Nephron (organoid): Measurements from ENCODE around the gene RING1.

ENCODE experiments used
- H3K27ac Mint-ChIP-seq, 3 experiments: 2 replicates each; pipeline ENCODE4 v1.8.0; 2020; ENCODE audit warnings: mixed read lengths in 3 of 3, mild to moderate bottlenecking in 2 of 3, moderate library complexity in 1 of 3
- H3K27me3 Mint-ChIP-seq: 2 replicates; pipeline ENCODE4 v1.8.0; 2021; ENCODE audit warnings: low read depth, mild to moderate bottlenecking, moderate library complexity, mixed read lengths
- H3K36me3 Mint-ChIP-seq: 2 replicates; pipeline ENCODE4 v1.8.0; 2020; ENCODE audit warnings: low read depth, mixed read lengths
- H3K4me1 Mint-ChIP-seq: 2 replicates; pipeline ENCODE4 v1.8.0; 2020; ENCODE audit warnings: mixed read lengths
- H3K4me3 Mint-ChIP-seq, 3 experiments: 2 replicates each; pipeline ENCODE4 v1.8.0; 2020; ENCODE audit warnings: mild to moderate bottlenecking in 3 of 3, mixed read lengths in 3 of 3, moderate library complexity in 2 of 3
- H3K9me3 Mint-ChIP-seq: 2 replicates; pipeline ENCODE4 v1.8.0; 2020; ENCODE audit warnings: mixed read lengths
- TF ChIP-seq, protein P1 (sequence below), 3 experiments: fragments of 200-600 bp; sonication (generic); IDR thresholded peaks; one replicate each; pipeline ENCODE4 v1.5.0; 2021; ENCODE audit warnings: antibody characterized with exemption in 3 of 3; ENCODE audit not compliant: unreplicated experiment in 3 of 3

The RING1 gene

DNA sequence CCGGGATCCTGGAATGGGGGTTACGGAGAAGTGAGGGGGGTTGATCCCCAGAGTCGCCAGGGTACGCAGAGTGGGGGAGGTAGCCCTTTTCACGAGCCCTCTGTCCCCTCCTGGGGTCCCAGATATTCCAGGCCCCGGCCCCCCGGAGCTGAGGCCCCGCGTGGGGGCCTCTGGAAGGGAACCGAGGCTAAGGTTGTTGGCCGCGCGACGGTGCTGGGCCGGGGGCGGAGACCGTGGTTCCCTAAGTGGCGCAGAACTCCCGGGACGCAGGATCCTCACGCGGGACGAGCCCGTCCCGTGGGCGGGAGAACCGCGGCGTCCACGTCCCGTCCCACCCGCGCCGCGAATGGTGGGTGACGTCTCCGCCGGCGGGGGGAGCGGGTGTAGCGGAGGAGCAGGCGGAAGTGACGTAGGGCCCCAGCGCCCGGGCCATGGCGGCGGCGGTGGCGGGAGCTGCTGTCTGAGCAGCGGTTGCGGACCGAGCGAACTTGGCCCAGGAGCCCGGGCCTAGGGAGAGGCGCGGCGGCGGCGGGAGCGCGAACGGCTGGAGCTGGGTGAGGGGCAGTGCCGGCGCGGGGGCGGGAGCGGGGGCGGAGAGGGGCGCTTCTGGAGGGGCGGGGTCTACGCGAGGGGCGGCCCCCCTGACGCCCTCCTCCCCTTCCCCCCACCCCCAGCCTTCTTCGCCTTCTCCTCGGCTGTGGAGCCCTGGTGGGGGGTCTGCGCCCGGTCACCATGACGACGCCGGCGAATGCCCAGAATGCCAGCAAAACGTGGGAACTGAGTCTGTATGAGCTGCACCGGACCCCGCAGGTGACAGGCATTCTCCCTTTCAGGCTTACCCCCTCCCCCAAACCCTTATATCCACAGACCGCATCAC is at the start of gene RING1:
Gene RING1, plus strand, starts transcription at position 410 of the 877 bp plus-strand sequence. Its CDS starts 323 bp downstream, at position 733.
- no peaks in the 10 kb centered on the region for H3K27me3 Mint-ChIP-seq
- H3K4me1 Mint-ChIP-seq: peaks cover 53% of the 10 kb centered on the region
- H3K9me3 Mint-ChIP-seq: no peaks in the 10 kb centered on the region
- peak within 1 kb of the TSS; percentile 92 to 97 (median 93) for H3K27ac Mint-ChIP-seq
- H3K36me3 Mint-ChIP-seq: peaks cover 30% of the 10 kb centered on the region
- peak within 1 kb of the TSS; percentile 94 to 99 (median 95) for H3K4me3 Mint-ChIP-seq
- TF ChIP-seq, protein P1, sequence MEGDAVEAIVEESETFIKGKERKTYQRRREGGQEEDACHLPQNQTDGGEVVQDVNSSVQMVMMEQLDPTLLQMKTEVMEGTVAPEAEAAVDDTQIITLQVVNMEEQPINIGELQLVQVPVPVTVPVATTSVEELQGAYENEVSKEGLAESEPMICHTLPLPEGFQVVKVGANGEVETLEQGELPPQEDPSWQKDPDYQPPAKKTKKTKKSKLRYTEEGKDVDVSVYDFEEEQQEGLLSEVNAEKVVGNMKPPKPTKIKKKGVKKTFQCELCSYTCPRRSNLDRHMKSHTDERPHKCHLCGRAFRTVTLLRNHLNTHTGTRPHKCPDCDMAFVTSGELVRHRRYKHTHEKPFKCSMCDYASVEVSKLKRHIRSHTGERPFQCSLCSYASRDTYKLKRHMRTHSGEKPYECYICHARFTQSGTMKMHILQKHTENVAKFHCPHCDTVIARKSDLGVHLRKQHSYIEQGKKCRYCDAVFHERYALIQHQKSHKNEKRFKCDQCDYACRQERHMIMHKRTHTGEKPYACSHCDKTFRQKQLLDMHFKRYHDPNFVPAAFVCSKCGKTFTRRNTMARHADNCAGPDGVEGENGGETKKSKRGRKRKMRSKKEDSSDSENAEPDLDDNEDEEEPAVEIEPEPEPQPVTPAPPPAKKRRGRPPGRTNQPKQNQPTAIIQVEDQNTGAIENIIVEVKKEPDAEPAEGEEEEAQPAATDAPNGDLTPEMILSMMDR (IDR thresholded peaks at IDR 0.05; ENCODE audit: unreplicated experiment in 3 of 3): no peak

DNA sequence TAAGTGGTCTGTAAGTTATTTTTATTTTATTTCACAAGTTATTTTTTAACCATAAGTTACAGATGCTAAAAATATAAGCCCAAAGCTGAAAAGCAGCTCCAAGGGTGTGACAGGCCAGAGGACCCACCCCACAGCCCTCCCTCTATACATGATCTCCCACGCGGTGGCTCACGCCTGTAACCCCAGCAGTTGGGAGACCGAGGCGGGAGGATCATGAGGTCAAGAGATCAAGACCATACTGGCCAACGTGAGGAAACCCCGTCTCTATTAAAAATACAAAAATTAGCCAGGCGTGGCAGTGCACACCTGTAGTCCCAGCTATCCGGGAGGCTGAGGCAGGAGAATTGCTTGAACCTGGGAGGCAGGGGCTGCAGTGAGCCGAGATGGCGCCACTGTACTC is 48.2 kb upstream of the RING1 start:
- H3K27ac Mint-ChIP-seq: no peak overlapping the region

DNA sequence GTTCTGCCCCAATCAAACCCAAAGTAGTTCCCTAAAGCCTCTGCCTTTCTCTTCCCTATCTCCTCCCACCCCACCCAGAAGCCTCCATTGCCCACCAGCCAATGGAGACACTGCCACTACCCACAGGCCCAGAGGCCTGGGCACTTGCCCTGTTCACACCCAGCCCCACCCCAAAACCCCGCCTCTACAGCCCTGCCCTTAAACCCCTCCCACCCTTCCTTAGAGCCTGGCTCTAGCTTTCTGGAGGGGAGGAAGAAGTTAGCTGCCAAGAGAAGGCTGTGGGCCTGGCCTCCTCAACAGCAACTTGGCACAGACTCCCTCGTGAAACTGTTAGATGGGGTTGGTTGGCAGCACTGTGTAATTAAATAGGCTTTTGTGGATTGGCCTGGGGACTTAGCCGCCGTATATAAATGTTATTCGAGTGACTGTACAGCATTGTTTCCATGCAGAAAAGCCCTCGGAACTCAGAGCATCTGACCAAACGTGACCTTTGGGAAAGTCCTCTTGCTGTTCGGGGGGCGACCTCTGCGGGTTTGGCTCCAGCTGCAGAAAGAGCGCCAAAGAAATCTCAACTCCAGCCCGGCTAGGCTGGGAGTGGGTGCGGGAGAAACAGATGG is 47.5 kb upstream of the RING1 start:
- H3K4me1 Mint-ChIP-seq: peaks cover 7% of the 10 kb centered on the region

More for the DNA sequence above, 48.2 kb upstream of the RING1 start:
- Mint-ChIP-seq H3K9me3 (no peaks in the 10 kb centered on the region), H3K27me3 (peaks cover 17% of the 10 kb centered on the region), H3K4me1 (peaks cover 7% of the 10 kb centered on the region), H3K4me3 (peak overlapping the region in 1 of 3 experiments; percentile 16), H3K36me3 (no peaks in the 10 kb centered on the region)
- TF ChIP-seq, protein P1 (IDR thresholded peaks at IDR 0.05; ENCODE audit: unreplicated experiment in 3 of 3): no peak

DNA sequence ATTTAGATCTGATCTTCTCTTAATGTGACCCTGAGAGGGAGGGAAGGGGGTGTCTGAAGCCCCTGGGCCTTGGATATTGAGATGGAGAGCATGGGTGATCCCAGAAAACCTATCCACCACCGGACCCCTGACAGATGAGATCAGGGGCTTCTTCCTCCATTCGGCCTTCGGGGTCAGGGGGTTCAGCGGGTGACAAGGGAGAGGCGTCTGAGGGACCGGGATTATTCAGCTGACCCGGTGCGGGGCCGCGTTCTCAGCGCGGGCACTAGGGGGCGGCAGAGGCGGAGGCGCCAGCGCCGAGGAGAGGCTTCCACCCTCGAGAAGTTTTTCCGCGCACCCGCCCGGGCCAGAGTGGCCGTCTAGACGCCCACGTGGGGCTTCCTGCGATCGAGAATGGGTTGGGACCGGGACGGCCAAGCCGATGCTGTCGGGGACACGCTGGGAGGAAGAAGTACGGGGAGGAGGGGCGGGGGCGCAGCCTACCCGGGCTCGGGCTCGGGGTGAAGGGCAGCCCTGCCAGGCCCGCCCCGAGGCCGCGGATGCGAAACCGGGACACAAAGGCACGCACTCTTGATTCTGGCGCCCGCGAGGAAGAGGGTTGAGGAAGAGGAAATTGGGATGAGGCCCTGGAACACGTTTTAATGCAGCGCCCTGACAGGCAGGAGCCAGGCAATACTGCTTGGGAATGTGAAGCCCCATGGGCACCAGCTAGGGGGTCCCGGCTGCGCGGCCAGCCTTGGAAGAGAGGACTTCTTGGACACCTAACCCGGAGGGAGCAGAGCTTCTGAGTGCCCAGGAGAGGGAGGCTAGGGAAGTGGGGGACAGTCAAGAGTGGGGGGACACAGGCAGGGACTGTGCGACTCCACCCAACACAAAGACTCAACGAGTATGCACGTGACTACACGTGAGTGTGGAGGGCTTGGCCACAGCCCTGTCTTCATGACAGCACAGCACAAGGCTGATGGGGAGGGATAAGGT is 46.7 kb upstream of the RING1 start:
- no peaks in the 10 kb centered on the region for H3K36me3 Mint-ChIP-seq
- H3K27ac Mint-ChIP-seq: peak overlapping the region in 2 of 3 experiments; percentile 66 to 79
- H3K4me3 Mint-ChIP-seq: peak overlapping the region; percentile 82 to 86 (median 86)
- H3K9me3 Mint-ChIP-seq: no peaks in the 10 kb centered on the region
- peaks cover 7% of the 10 kb centered on the region for H3K4me1 Mint-ChIP-seq
- peaks cover 14% of the 10 kb centered on the region for H3K27me3 Mint-ChIP-seq
- TF ChIP-seq, protein P1 (IDR thresholded peaks at IDR 0.05; ENCODE audit: unreplicated experiment in 3 of 3): peak; percentile 85 to 89 (median 88)

More for the DNA sequence above, 47.5 kb upstream of the RING1 start:
- Mint-ChIP-seq H3K9me3 (no peaks in the 10 kb centered on the region), H3K27me3 (peaks cover 14% of the 10 kb centered on the region), H3K27ac (peak overlapping the region in 2 of 3 experiments; percentile 66 to 79), H3K4me3 (peak overlapping the region; percentile 82 to 86 (median 86)), H3K36me3 (no peaks in the 10 kb centered on the region)
- TF ChIP-seq, protein P1 (IDR thresholded peaks at IDR 0.05; ENCODE audit: unreplicated experiment in 3 of 3): no peak

DNA sequence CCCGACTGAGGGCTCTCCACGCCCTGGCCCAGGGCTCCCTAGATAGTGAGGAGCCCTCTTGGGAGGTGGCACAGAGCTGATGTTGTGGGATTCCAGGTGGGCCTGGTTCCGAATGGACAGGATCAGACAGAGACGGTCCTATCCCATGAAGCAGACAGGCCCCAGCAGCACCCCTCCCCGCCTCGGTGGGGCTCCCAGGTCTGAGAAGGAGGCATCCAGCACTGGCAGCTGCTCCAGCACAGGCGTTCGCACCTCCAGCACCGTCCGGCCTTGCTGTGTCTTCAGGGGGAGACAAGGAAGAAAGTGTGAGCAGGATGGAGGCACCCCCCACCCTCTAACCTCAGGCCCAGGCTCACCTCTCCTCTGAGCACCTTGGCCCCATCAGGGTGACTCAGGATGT is 44.8 kb upstream of the RING1 start:
- Mint-ChIP-seq H3K9me3 (no peaks in the 10 kb centered on the region), H3K27ac (no peak overlapping the region), H3K4me1 (peaks cover 7% of the 10 kb centered on the region), H3K36me3 (no peaks in the 10 kb centered on the region), H3K27me3 (peaks cover 17% of the 10 kb centered on the region), H3K4me3 (peak overlapping the region in 1 of 3 experiments; percentile 50)
- TF ChIP-seq, protein P1 (IDR thresholded peaks at IDR 0.05; ENCODE audit: unreplicated experiment in 3 of 3): no peak
